GM23338 (cell line): ENCODE data around the gene NTPCR. TPM values are rescaled to one million over a fixed set of nuclear protein-coding genes. Genes with fewer than 3 reads are reported as not detected.

Experiments
- ATAC-seq: fragments of 200-7000 bp; cut with Tn5 transposase; 3 replicates; pipeline ENCODE4 v1.9.1; 2020
- DNase-seq: peaks from one replicate; pipeline ENCODE4 v3.0.0-alpha.2; 2015; ENCODE audit warnings: low spot score
- H2AFZ ChIP-seq: fragments of 200-600 bp; sonication (generic); 2 replicates; pipeline ENCODE4 v1.8.0; 2016; ENCODE audit warnings: antibody characterized with exemption, mild to moderate bottlenecking, moderate library complexity
- H3F3A ChIP-seq: fragments of 200-600 bp; sonication (generic); replicated peaks from 2 replicates; pipeline ENCODE4 v1.8.0; 2017; ENCODE audit warnings: antibody characterized with exemption, mixed run types, low read depth
- H3K27ac ChIP-seq: fragments of 200-600 bp; sonication (generic); 2 replicates; pipeline ENCODE4 v1.6.1; 2016; ENCODE audit warnings: low read depth
- H3K27me3 ChIP-seq: fragments of 200-600 bp; sonication (generic); 2 replicates; pipeline ENCODE4 v1.8.0; 2016; ENCODE audit warnings: mild to moderate bottlenecking, mixed run types, moderate library complexity; ENCODE audit not compliant: insufficient read depth
- H3K36me3 ChIP-seq: fragments of 200-600 bp; sonication (generic); 2 replicates; pipeline ENCODE4 v1.8.0; 2016; ENCODE audit warnings: mild to moderate bottlenecking; ENCODE audit not compliant: insufficient read depth
- H3K4me1 ChIP-seq: fragments of 200-600 bp; sonication (generic); 2 replicates; pipeline ENCODE4 v1.8.0; 2016; ENCODE audit warnings: mild to moderate bottlenecking, moderate library complexity; ENCODE audit not compliant: insufficient read depth
- H3K4me2 ChIP-seq: fragments of 200-600 bp; sonication (generic); 2 replicates; pipeline ENCODE4 v1.7.1; 2017; ENCODE audit warnings: mixed run types
- H3K4me3 ChIP-seq: fragments of 200-600 bp; sonication (generic); 2 replicates; pipeline ENCODE4 v1.6.1; 2016; ENCODE audit warnings: mixed run types
- H3K79me2 ChIP-seq: fragments of 200-600 bp; sonication (generic); replicated peaks from 2 replicates; pipeline ENCODE4 v1.8.0; 2017; ENCODE audit warnings: mild to moderate bottlenecking; ENCODE audit not compliant: insufficient read depth
- H3K9me2 ChIP-seq: fragments of 200-600 bp; sonication (generic); 2 replicates; pipeline ENCODE4 v1.8.0; 2017; ENCODE audit not compliant: insufficient read depth
- H4K20me1 ChIP-seq: fragments of 200-600 bp; sonication (generic); replicated peaks from 2 replicates; pipeline ENCODE4 v1.8.0; 2017; ENCODE audit warnings: mild to moderate bottlenecking; ENCODE audit not compliant: insufficient read depth
- H3K27ac Mint-ChIP-seq: 2 replicates; pipeline ENCODE4 v1.8.0; 2020; ENCODE audit warnings: inconsistent platforms, mild to moderate bottlenecking, moderate library complexity, mixed read lengths
- H3K27me3 Mint-ChIP-seq: 3 replicates; pipeline ENCODE4 v1.8.0; 2022; ENCODE audit warnings: low read depth, mild to moderate bottlenecking, moderate library complexity, mixed read lengths, inconsistent platforms; ENCODE audit not compliant: insufficient read depth, poor library complexity
- H3K36me3 Mint-ChIP-seq: 3 replicates; pipeline ENCODE4 v1.8.0; 2021; ENCODE audit warnings: low read depth, mild to moderate bottlenecking, inconsistent platforms, moderate library complexity, mixed read lengths
- H3K4me1 Mint-ChIP-seq: 3 replicates; pipeline ENCODE4 v1.8.0; 2020; ENCODE audit warnings: mild to moderate bottlenecking, inconsistent platforms, mixed read lengths
- H3K4me3 Mint-ChIP-seq: 3 replicates; pipeline ENCODE4 v1.8.0; 2021; ENCODE audit warnings: moderate library complexity, mild to moderate bottlenecking, inconsistent platforms, mixed read lengths
- H3K9me3 Mint-ChIP-seq: 3 replicates; pipeline ENCODE4 v1.8.0; 2020; ENCODE audit warnings: moderate library complexity, mild to moderate bottlenecking, inconsistent platforms, mixed read lengths
- CREB1 ChIP-seq: fragments of 250-450 bp; sonication (Bioruptor Pico); IDR thresholded peaks from 2 replicates; pipeline ENCODE4 v1.5.0; 2020; ENCODE audit warnings: low read depth, mild to moderate bottlenecking, moderate library complexity
- CTCF ChIP-seq, 2 experiments: fragments of 200-600 bp in 1 of 2; sonication (generic) in 1 of 2; conservative IDR thresholded peaks; 2 replicates each; pipeline versions ENCODE4 v1.5.1 to v1.6.1; 2016 to 2017; ENCODE audit warnings: antibody characterized with exemption in 2 of 2, low read depth in 2 of 2, mild to moderate bottlenecking in 2 of 2, moderate library complexity in 1 of 2
- ETS1 ChIP-seq: IDR thresholded peaks from 2 replicates; pipeline ENCODE4 v1.6.1; 2016; ENCODE audit warnings: antibody characterized with exemption
- EZH2 ChIP-seq: fragments of 200-600 bp; sonication (generic); IDR thresholded peaks from one replicate; pipeline ENCODE4 v1.8.0; 2017; ENCODE audit warnings: antibody characterized with exemption, mild to moderate bottlenecking, low read depth; ENCODE audit not compliant: unreplicated experiment
- EZH2phosphoT487 ChIP-seq: fragments of 200-600 bp; sonication (generic); IDR thresholded peaks from one replicate; pipeline ENCODE4 v1.8.1; 2018; ENCODE audit warnings: antibody characterized with exemption; ENCODE audit not compliant: unreplicated experiment
- JUNB ChIP-seq: IDR thresholded peaks from one replicate; pipeline ENCODE4 v1.6.1; 2016; ENCODE audit warnings: antibody characterized with exemption; ENCODE audit not compliant: unreplicated experiment
- NANOG ChIP-seq: IDR thresholded peaks from 2 replicates; pipeline ENCODE4 v1.6.1; 2016; ENCODE audit warnings: antibody characterized with exemption, borderline replicate concordance
- POLR2AphosphoS5 ChIP-seq: IDR thresholded peaks from 2 replicates; pipeline ENCODE4 v1.6.1; 2016; ENCODE audit warnings: antibody characterized with exemption, low read depth
- REST ChIP-seq: IDR thresholded peaks from one replicate; pipeline ENCODE4 v1.6.1; 2018; ENCODE audit warnings: antibody characterized with exemption; ENCODE audit not compliant: unreplicated experiment
- STAT1 ChIP-seq: IDR thresholded peaks from one replicate; pipeline ENCODE4 v1.6.1; 2016; ENCODE audit warnings: antibody characterized with exemption; ENCODE audit not compliant: unreplicated experiment
- ZNF114 ChIP-seq: fragments of 250-450 bp; sonication (Bioruptor Pico); IDR thresholded peaks from 2 replicates; pipeline ENCODE4 v1.5.0; 2020; ENCODE audit warnings: mild to moderate bottlenecking, moderate library complexity
- ZNF331 ChIP-seq: fragments of 250-450 bp; sonication (Bioruptor Pico); IDR thresholded peaks from 2 replicates; pipeline ENCODE4 v1.5.0; 2020; ENCODE audit warnings: low read depth, mild to moderate bottlenecking, moderate library complexity
- ZNF462 ChIP-seq: fragments of 250-450 bp; sonication (Bioruptor Pico); IDR thresholded peaks from 2 replicates; pipeline ENCODE4 v1.5.0; 2020; ENCODE audit warnings: mild to moderate bottlenecking, moderate library complexity
- polyA plus RNA-seq: library from polyadenylated mRNA; unstranded; fragments of >200 nt; fragmentation: Nextera tagmentation; extraction: Ambion mirVana; gene quantifications from 2 replicates; pipeline ENCODE4 v1.2.1, GENCODE V29; 2016
- total RNA-seq: library from RNA; depleted of rRNA; stranded (reverse); fragments of >200 nt; shearing (Covaris generic); gene quantifications from 2 replicates; pipeline ENCODE4 v1.2.3, GENCODE V29; 2014

NTPCR gene
- total and polyA plus RNA-seq, 2 experiments from 2014 or later, result 64.1 to 150 TPM

GRCh38 chr1:232968965-232969364 lies 18.6 kb downstream of the NTPCR start:
- Mint-ChIP-seq H3K9me3 (peaks cover 3% of the 10 kb centered on the region; the same call in 1 of the 3 replicates), H3K36me3 (peaks cover 58% of the 10 kb centered on the region)
- no peak for DNase-seq

More at GRCh38 chr1:232968965-232969364, 18.6 kb downstream of the NTPCR start:
- peaks cover 29% of the 10 kb centered on the region for H3K79me2 ChIP-seq
- Mint-ChIP-seq H3K4me1 (no peaks in the 10 kb centered on the region), H3K4me3 (no peak overlapping the region), H3K27ac (no peak overlapping the region), H3K27me3 (no peaks in the 10 kb centered on the region)
- H3K9me2 ChIP-seq, result no peaks in the 10 kb centered on the region
- no peak overlapping the region for H3K4me2 ChIP-seq
- ATAC-seq, result no peak
- H3K27ac ChIP-seq, result no peak overlapping the region
- TF ChIP-seq ZNF331 (CRISPR knock-in tag), result no peak
- TF ChIP-seq STAT1, result no peak
- no peak for TF ChIP-seq POLR2AphosphoS5
- TF ChIP-seq EZH2phosphoT487, result no peak
- TF ChIP-seq ZNF114, result no peak
- no peak for TF ChIP-seq ETS1
- no peak for TF ChIP-seq EZH2
- TF ChIP-seq CTCF (conservative IDR thresholded peaks at IDR 0.05; ENCODE audit: low read depth in 2 of 2), result no peak
- TF ChIP-seq REST, result no peak
- no peak for TF ChIP-seq NANOG
- no peak for TF ChIP-seq CREB1 (CRISPR knock-in tag)
- no peak for TF ChIP-seq JUNB
- no peak for TF ChIP-seq ZNF462 (CRISPR knock-in tag)
- peaks cover 57% of the 10 kb centered on the region for H3K36me3 ChIP-seq
- no peak overlapping the region for H3K4me3 ChIP-seq
- H4K20me1 ChIP-seq, result peaks cover 22% of the 10 kb centered on the region; the same call in 1 of the 2 replicates
- H2AFZ ChIP-seq, result no peak overlapping the region
- H3K27me3 ChIP-seq, result no peaks in the 10 kb centered on the region
- H3K4me1 ChIP-seq, result no peaks in the 10 kb centered on the region
- no peaks in the 10 kb centered on the region for H3F3A ChIP-seq
